GM19240 (cell line): ENCODE measurements around the gene DVL1.

Experiments
- DNase-seq: peaks from one replicate; pipeline ENCODE4 v3.0.0; 2011; ENCODE audit warnings: low spot score; ENCODE audit not compliant: insufficient read length

DVL1 gene

GRCh38 chr1:1356796-1357401 lies 7.7 kb upstream of the DVL1 start:
- DNase-seq, result no peak

- no peak for DNase-seq
Observed at GRCh38 chr1:1356166-1356795, 7.1 kb upstream of the DVL1 start.

- DNase-seq, result no peak
Observed at GRCh38 chr1:1355416-1355815, 6.2 kb upstream of the DVL1 start.

GRCh38 chr1:1354271-1355247 lies 5.3 kb upstream of the DVL1 start:
- no peak for DNase-seq

GRCh38 chr1:1353389-1354151 lies 4.4 kb upstream of the DVL1 start:
- DNase-seq, result no peak

GRCh38 chr1:1352786-1353388 lies 3.7 kb upstream of the DVL1 start:
- DNase-seq, result no peak

- no peak for DNase-seq
Observed at GRCh38 chr1:1351511-1352427, 2.6 kb upstream of the DVL1 start.

- DNase-seq, result no peak
Observed at GRCh38 chr1:1348420-1349255, 580 bp downstream of the DVL1 start.

GRCh38 chr1:1347663-1348419 lies 1.4 kb downstream of the DVL1 start:
- DNase-seq, result no peak

- no peak for DNase-seq
Observed at GRCh38 chr1:1347026-1347595, 2.1 kb downstream of the DVL1 start.

- no peak for DNase-seq
Observed at GRCh38 chr1:1346501-1346890, 2.7 kb downstream of the DVL1 start.

GRCh38 chr1:1345860-1346500 lies 3.2 kb downstream of the DVL1 start:
- DNase-seq, result no peak

GRCh38 chr1:1345384-1345783 lies 3.8 kb downstream of the DVL1 start:
- no peak for DNase-seq

- no peak for DNase-seq
Observed at GRCh38 chr1:1344655-1345361, 4.4 kb downstream of the DVL1 start.

- no peak for DNase-seq
Observed at GRCh38 chr1:1343811-1344421, 5.3 kb downstream of the DVL1 start.

- no peak for DNase-seq
Observed at GRCh38 chr1:1342584-1343115, 6.6 kb downstream of the DVL1 start.
